ENCODE data around the gene IL6ST. TPM values are rescaled to one million over a fixed set of nuclear protein-coding genes. Genes with fewer than 3 reads are reported as not detected.

Gene IL6ST
- polyA plus RNA-seq, 1 donor (not counting 4 experiments of a cell fraction or from before 2014, with no cell fraction given) = 41.3 TPM

GRCh38 chr5:55899344-55899743, 95.4 kb downstream of the IL6ST start:
- no peak for DNase-seq (ENCODE audit: low read depth, low spot score)
- H3K27ac ChIP-seq (ENCODE audit: control insufficient read depth, insufficient read depth, low read length) = no peak overlapping the region

GRCh38 chr5:55897905-55898304, 96.9 kb downstream of the IL6ST start:
- H3K27ac ChIP-seq (ENCODE audit: control insufficient read depth, insufficient read depth, low read length) = no peak overlapping the region
- dilution Hi-C loops (cut with MboI; ENCODE audit: extremely low pct_ligation_motif_present, low sequenced_read_pairs) = no loop called here

More at GRCh38 chr5:55899344-55899743, 95.4 kb downstream of the IL6ST start:
- TF ChIP-seq EZH2 (IDR thresholded peaks at IDR 0.05; ENCODE audit: low read length) (no peak), CTCF (optimal IDR thresholded peaks at IDR 0.05 in 1 of 3, IDR thresholded peaks at IDR 0.05 in 1 of 3, conservative IDR thresholded peaks at IDR 0.05 in 1 of 3; ENCODE audit: extremely low read depth in 1 of 3, insufficient read depth in 2 of 3, low read length in 3 of 3) (no peak)
- no peak for FAIRE-seq
- Histone ChIP-seq H3K9ac (ENCODE audit: control insufficient read depth, extremely low read depth, insufficient read depth, low read length) (no peak overlapping the region), H3K36me3 (ENCODE audit: control insufficient read depth in 2 of 2, extremely low read depth in 1 of 2, insufficient read depth in 2 of 2, low read length in 2 of 2) (peaks cover 0 to 1% of the 10 kb centered on the region in 2 experiments), H3K9me1 (ENCODE audit: control insufficient read depth, extremely low read depth, insufficient read depth, low read length) (no peaks in the 10 kb centered on the region), H2AFZ (ENCODE audit: control insufficient read depth, low read length) (no peak overlapping the region), H4K20me1 (ENCODE audit: control insufficient read depth, extremely low read depth, insufficient read depth, low read length) (no peaks in the 10 kb centered on the region), H3K4me1 (ENCODE audit: control insufficient read depth, extremely low read depth, insufficient read depth, low read length) (no peaks in the 10 kb centered on the region), H3K27me3 (ENCODE audit: control insufficient read depth, extremely low read depth, insufficient read depth, low read length) (no peaks in the 10 kb centered on the region), H3K79me2 (ENCODE audit: control insufficient read depth, insufficient read depth, low read length) (no peaks in the 10 kb centered on the region), H3K4me2 (ENCODE audit: control insufficient read depth, extremely low read depth, insufficient read depth, low read depth, low read length) (no peak overlapping the region), H3K9me3 (ENCODE audit: control insufficient read depth, low read depth, low read length) (no peaks in the 10 kb centered on the region), H3K4me3 (ENCODE audit: control insufficient read depth in 2 of 3, extremely low read depth in 1 of 3, insufficient read depth in 2 of 3, low read depth in 1 of 3, low read length in 3 of 3) (no peak overlapping the region)
- dilution Hi-C loops (cut with MboI; ENCODE audit: extremely low pct_ligation_motif_present, low sequenced_read_pairs) = no loop called here

More at GRCh38 chr5:55897905-55898304, 96.9 kb downstream of the IL6ST start:
- Histone ChIP-seq H3K4me2 (ENCODE audit: control insufficient read depth, extremely low read depth, insufficient read depth, low read depth, low read length) (no peak overlapping the region), H2AFZ (ENCODE audit: control insufficient read depth, low read length) (no peak overlapping the region), H3K36me3 (ENCODE audit: control insufficient read depth in 2 of 2, extremely low read depth in 1 of 2, insufficient read depth in 2 of 2, low read length in 2 of 2) (no peaks in the 10 kb centered on the region), H4K20me1 (ENCODE audit: control insufficient read depth, extremely low read depth, insufficient read depth, low read length) (no peaks in the 10 kb centered on the region), H3K9me3 (ENCODE audit: control insufficient read depth, low read depth, low read length) (no peaks in the 10 kb centered on the region), H3K79me2 (ENCODE audit: control insufficient read depth, insufficient read depth, low read length) (no peaks in the 10 kb centered on the region), H3K4me1 (ENCODE audit: control insufficient read depth, extremely low read depth, insufficient read depth, low read length) (no peaks in the 10 kb centered on the region), H3K9me1 (ENCODE audit: control insufficient read depth, extremely low read depth, insufficient read depth, low read length) (no peaks in the 10 kb centered on the region), H3K27me3 (ENCODE audit: control insufficient read depth, extremely low read depth, insufficient read depth, low read length) (no peaks in the 10 kb centered on the region), H3K9ac (ENCODE audit: control insufficient read depth, extremely low read depth, insufficient read depth, low read length) (no peak overlapping the region), H3K4me3 (ENCODE audit: control insufficient read depth in 2 of 3, extremely low read depth in 1 of 3, insufficient read depth in 2 of 3, low read depth in 1 of 3, low read length in 3 of 3) (no peak overlapping the region)
- TF ChIP-seq CTCF (optimal IDR thresholded peaks at IDR 0.05 in 1 of 3, IDR thresholded peaks at IDR 0.05 in 1 of 3, conservative IDR thresholded peaks at IDR 0.05 in 1 of 3; ENCODE audit: extremely low read depth in 1 of 3, insufficient read depth in 2 of 3, low read length in 3 of 3) = no peak
- DNase-seq (ENCODE audit: low read depth, low spot score) = no peak
- no peak for FAIRE-seq

Data from keratinocyte (primary cell).